ENCODE measurements around the gene KLK2. TPM values are rescaled to one million over a fixed set of nuclear protein-coding genes. Genes with fewer than 3 reads are reported as not detected.

KLK2 gene
- polyA plus RNA-seq, 1 donor from 2014 or later = not detected

- no peak for TF ChIP-seq EZH2 (IDR thresholded peaks at IDR 0.05; ENCODE audit: borderline replicate concordance, insufficient read depth, low read length, poor library complexity, severe bottlenecking)
- TF ChIP-seq EP300 (conservative IDR thresholded peaks at IDR 0.05; ENCODE audit: poor library complexity, severe bottlenecking) = no peak
- TF ChIP-seq REST (IDR thresholded peaks at IDR 0.05; ENCODE audit: borderline replicate concordance) = no peak
- no peak for TF ChIP-seq RAD21 (conservative IDR thresholded peaks at IDR 0.05)
- TF ChIP-seq CTCF (IDR thresholded peaks at IDR 0.05; ENCODE audit: poor library complexity, severe bottlenecking) = no peak
- no peak for TF ChIP-seq SMC3 (conservative IDR thresholded peaks at IDR 0.05; ENCODE audit: poor library complexity)
- no peak for TF ChIP-seq MXI1 (conservative IDR thresholded peaks at IDR 0.05; ENCODE audit: poor library complexity, severe bottlenecking)
- TF ChIP-seq TAF1 (IDR thresholded peaks at IDR 0.05; ENCODE audit: low read depth) = no peak
- TF ChIP-seq POLR2AphosphoS5 (IDR thresholded peaks at IDR 0.05) = no peak
- peaks cover 51% of the 10 kb centered on the region for H3K27me3 ChIP-seq (ENCODE audit: insufficient read depth, low read depth, low read length)
These were observed 37.5 kb downstream of the KLK2 start for GRCh38 chr19:50910722-50911121.

GRCh38 chr19:50911206-50912101 lies 38.2 kb downstream of the KLK2 start, which contains the start of gene KLK4:
TSS of gene KLK4 (minus strand) at chr19:50911395. CDS start at chr19:50910738, 657 bp downstream.
- Histone ChIP-seq H3K79me2 (replicated peaks; ENCODE audit: insufficient read depth, low read length) (no peaks in the 10 kb centered on the region), H2AFZ (ENCODE audit: low read depth, low read length) (no peak within 1 kb of the TSS), H3K9me2 (ENCODE audit: insufficient read depth, low read length) (no peaks in the 10 kb centered on the region), H3K4me2 (ENCODE audit: low read length) (no peak within 1 kb of the TSS), H3K27me3 (ENCODE audit: insufficient read depth, low read depth, low read length) (peaks cover 51% of the 10 kb centered on the region), H3K27ac (ENCODE audit: low read length) (no peak within 1 kb of the TSS), H3K9me3 (ENCODE audit: low read length) (no peaks in the 10 kb centered on the region), H3F3A (ENCODE audit: insufficient read depth, low read length, poor library complexity, severe bottlenecking) (no peaks in the 10 kb centered on the region), H3K4me3 (ENCODE audit: low read length) (no peak within 1 kb of the TSS), H3K9ac (ENCODE audit: low read length) (no peak within 1 kb of the TSS), H4K20me1 (ENCODE audit: insufficient read depth) (no peaks in the 10 kb centered on the region), H3K36me3 (ENCODE audit: insufficient read depth, low read length) (no peaks in the 10 kb centered on the region)
- TF ChIP-seq SMC3 (conservative IDR thresholded peaks at IDR 0.05; ENCODE audit: poor library complexity) (no peak), EP300 (conservative IDR thresholded peaks at IDR 0.05; ENCODE audit: poor library complexity, severe bottlenecking) (no peak), EZH2 (IDR thresholded peaks at IDR 0.05; ENCODE audit: borderline replicate concordance, insufficient read depth, low read length, poor library complexity, severe bottlenecking) (no peak), CTCF (IDR thresholded peaks at IDR 0.05; ENCODE audit: poor library complexity, severe bottlenecking) (no peak), RAD21 (conservative IDR thresholded peaks at IDR 0.05) (no peak), POLR2AphosphoS5 (IDR thresholded peaks at IDR 0.05) (no peak), TAF1 (IDR thresholded peaks at IDR 0.05; ENCODE audit: low read depth) (no peak), REST (IDR thresholded peaks at IDR 0.05; ENCODE audit: borderline replicate concordance) (no peak), MXI1 (conservative IDR thresholded peaks at IDR 0.05; ENCODE audit: poor library complexity, severe bottlenecking) (no peak)

More at GRCh38 chr19:50910722-50911121, 37.5 kb downstream of the KLK2 start:
- Histone ChIP-seq H4K20me1 (ENCODE audit: insufficient read depth) (no peaks in the 10 kb centered on the region), H2AFZ (ENCODE audit: low read depth, low read length) (no peak overlapping the region), H3K79me2 (replicated peaks; ENCODE audit: insufficient read depth, low read length) (no peaks in the 10 kb centered on the region), H3K4me3 (ENCODE audit: low read length) (no peak overlapping the region), H3K9me3 (ENCODE audit: low read length) (no peaks in the 10 kb centered on the region), H3K9me2 (ENCODE audit: insufficient read depth, low read length) (no peaks in the 10 kb centered on the region), H3K4me2 (ENCODE audit: low read length) (no peak overlapping the region), H3K27ac (ENCODE audit: low read length) (no peak overlapping the region), H3K9ac (ENCODE audit: low read length) (no peak overlapping the region), H3K36me3 (ENCODE audit: insufficient read depth, low read length) (no peaks in the 10 kb centered on the region), H3F3A (ENCODE audit: insufficient read depth, low read length, poor library complexity, severe bottlenecking) (no peaks in the 10 kb centered on the region)

Data from neural cell (in vitro differentiated cells).